Measurements from ENCODE around the gene IRF4.

GRCh38 chr6:391559-392440, at the start of gene IRF4:
- TF ChIP-seq CTCF (IDR thresholded peaks at IDR 0.05; ENCODE audit: low read length) = no peak
- no peak for TF ChIP-seq EZH2 (optimal IDR thresholded peaks at IDR 0.05; ENCODE audit: low read depth, low read length)

All from MM.1S (cell line).